SK-N-DZ (cell line): ENCODE measurements around the gene ITPA.

Experiments used
- DNase-seq: peaks from one replicate; pipeline ENCODE4 v3.0.0-alpha.2; 2015; ENCODE audit warnings: low spot score

ITPA gene

GRCh38 chr20:3243718-3244358 is 34.5 kb downstream of the ITPA start:
- DNase-seq = no peak

GRCh38 chr20:3244613-3245012 is 35.3 kb downstream of the ITPA start:
- no peak for DNase-seq

- DNase-seq = no peak
These were observed 35.9 kb downstream of the ITPA start for GRCh38 chr20:3245156-3245555.

- no peak for DNase-seq
These were observed 36.4 kb downstream of the ITPA start for GRCh38 chr20:3245711-3246110.

- DNase-seq = no peak
These were observed 37.4 kb downstream of the ITPA start for GRCh38 chr20:3246682-3247081.

- no peak for DNase-seq
These were observed 38.3 kb downstream of the ITPA start for GRCh38 chr20:3247638-3248037.

- DNase-seq = no peak
These were observed 39.1 kb downstream of the ITPA start for GRCh38 chr20:3248167-3248992.

GRCh38 chr20:3248993-3249347 is 39.7 kb downstream of the ITPA start:
- no peak for DNase-seq

- DNase-seq = no peak
These were observed 40.8 kb downstream of the ITPA start for GRCh38 chr20:3250091-3250504.

GRCh38 chr20:3251806-3252205 is 42.5 kb downstream of the ITPA start:
- DNase-seq = no peak

- no peak for DNase-seq
These were observed 46.4 kb downstream of the ITPA start for GRCh38 chr20:3255728-3256127.

GRCh38 chr20:3258429-3258828 is 49.1 kb downstream of the ITPA start:
- DNase-seq = no peak

GRCh38 chr20:3262566-3262965 is 53.3 kb downstream of the ITPA start:
- no peak for DNase-seq

GRCh38 chr20:3270051-3270450 is 60.8 kb downstream of the ITPA start:
- no peak for DNase-seq

- DNase-seq = no peak
These were observed 64.1 kb downstream of the ITPA start for GRCh38 chr20:3273371-3273770.
